Measurements from ENCODE around the gene PRDM15. TPM values are rescaled to one million over a fixed set of nuclear protein-coding genes. Genes with fewer than 3 reads are reported as not detected.

Gene PRDM15
- total and polyA plus RNA-seq, 2 donors (not counting 3 experiments of a cell fraction or from before 2014, with no cell fraction given), result 11.8 to 12.9 TPM

DNA sequence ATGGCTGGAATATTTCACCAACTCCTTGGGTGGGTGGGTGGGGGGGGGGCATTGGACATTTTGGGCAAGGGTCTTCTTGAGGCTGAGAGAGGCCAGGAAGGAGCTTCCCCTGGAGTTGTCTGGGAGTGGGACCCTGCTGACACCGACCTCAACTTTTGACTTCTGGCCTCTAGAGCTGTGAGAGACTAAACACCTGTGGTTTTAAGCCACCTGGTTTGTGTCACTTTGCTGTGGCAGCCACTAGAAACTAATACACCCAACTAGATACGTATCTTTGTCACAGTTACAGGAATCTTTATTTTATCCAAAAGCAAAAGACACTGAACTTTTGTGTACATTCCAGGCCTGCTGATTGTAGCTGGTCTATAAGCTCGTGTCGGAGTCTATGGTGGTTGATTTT, 102.4 kb downstream of the PRDM15 start:
- Histone ChIP-seq H3K79me2 (ENCODE audit: control insufficient read depth, insufficient read depth, low read length) (no peaks in the 10 kb centered on the region), H3K9me1 (replicated peaks; ENCODE audit: control insufficient read depth, extremely low read depth, insufficient read depth, low read length) (no peaks in the 10 kb centered on the region), H3K4me3 (replicated peaks in 1 of 3; ENCODE audit: insufficient read depth in 1 of 3, low read depth in 1 of 3, low read length in 3 of 3) (no peak overlapping the region), H3K4me2 (ENCODE audit: insufficient read depth, low read length) (no peak overlapping the region), H3K9ac (replicated peaks; ENCODE audit: extremely low read depth, insufficient read depth, low read length) (no peak overlapping the region), H4K20me1 (replicated peaks; ENCODE audit: control insufficient read depth, extremely low read depth, insufficient read depth, low read length) (no peaks in the 10 kb centered on the region), H3K27ac (ENCODE audit: insufficient read depth, low read depth, low read length) (no peak overlapping the region), H3K9me3 (replicated peaks; ENCODE audit: control insufficient read depth, insufficient read depth, low read length) (no peaks in the 10 kb centered on the region), H2AFZ (ENCODE audit: low read depth, low read length) (no peak overlapping the region), H3K27me3 (ENCODE audit: control insufficient read depth in 2 of 2, insufficient read depth in 2 of 2, low read length in 2 of 2) (peaks cover 24 to 61% of the 10 kb centered on the region in 2 experiments), H3K36me3 (ENCODE audit: control insufficient read depth in 2 of 2, extremely low read depth in 1 of 2, insufficient read depth in 2 of 2, low read length in 2 of 2) (no peaks in the 10 kb centered on the region), H3K4me1 (ENCODE audit: control insufficient read depth, extremely low read depth, insufficient read depth, low read length) (no peaks in the 10 kb centered on the region)
- POLR2A ChIA-PET, result interaction anchor here (1.0 kb wide), 1 partner anchor 15 kb away, joined by 3 read pairs; no protein-coding TSS in a partner anchor
- dilution Hi-C loops (cut with MboI; ENCODE audit: extremely low pct_ligation_motif_present, low sequenced_read_pairs) (no loop called here), intact Hi-C loops (cut with micrococcal nuclease) (loop anchor here (5.0 kb wide), 1 partner anchor 654 kb away; no protein-coding TSS in a partner anchor)
- FAIRE-seq, result no peak
- CTCF ChIA-PET, result interaction anchor here (0.9 to 4.6 kb wide), 8 partner anchors 8 to 494 kb away, joined by 3 to 94 read pairs (median 5); no protein-coding TSS in a partner anchor
- no TSS peak for BruUV-seq (replicated peaks)
- no peak for DNase-seq (ENCODE audit: low read depth, low spot score)
- TF ChIP-seq JUN (IDR thresholded peaks at IDR 0.05; ENCODE audit: borderline replicate concordance, insufficient read depth, insufficient read length, low read depth) (no peak), GATA2 (IDR thresholded peaks at IDR 0.05; ENCODE audit: insufficient read depth, insufficient read length, low read depth, low read length) (no peak), EZH2 (IDR thresholded peaks at IDR 0.05; ENCODE audit: borderline replicate concordance, low read depth, low read length, severe bottlenecking) (no peak), FOS (IDR thresholded peaks at IDR 0.05; ENCODE audit: borderline replicate concordance, insufficient read depth, low read length) (no peak), POLR2A (IDR thresholded peaks at IDR 0.05; ENCODE audit: low read depth, low read length) (no peak), POLR2AphosphoS5 (IDR thresholded peaks at IDR 0.05; ENCODE audit: insufficient read depth, low read depth, low read length) (no peak), MYC (IDR thresholded peaks at IDR 0.05; ENCODE audit: low read depth, low read length) (no peak), CTCF (IDR thresholded peaks at IDR 0.05; ENCODE audit: extremely low read depth in 1 of 2, insufficient read depth in 1 of 2, low read depth in 1 of 2, low read length in 2 of 2) (no peak)
- TF ChIP-seq, protein P1, sequence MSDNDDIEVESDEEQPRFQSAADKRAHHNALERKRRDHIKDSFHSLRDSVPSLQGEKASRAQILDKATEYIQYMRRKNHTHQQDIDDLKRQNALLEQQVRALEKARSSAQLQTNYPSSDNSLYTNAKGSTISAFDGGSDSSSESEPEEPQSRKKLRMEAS (IDR thresholded peaks at IDR 0.05; ENCODE audit: insufficient read depth, insufficient read length), result no peak
